DMS114 treated with DMSO at 0.1 percent for 48 hours (cell line): ENCODE results near the gene AGTR1.
"Not testable (repeated sequence)": the region's sequence is repeated elsewhere in the genome, so short reads cannot be mapped to it uniquely, and the experiment has no call there.

Experiments
- DNase-seq: peaks from one replicate; lab custom pipeline; 2025; ENCODE audit not compliant: unreplicated experiment; lab: John Stamatoyannopoulos, UW

AGTR1 gene

DNA sequence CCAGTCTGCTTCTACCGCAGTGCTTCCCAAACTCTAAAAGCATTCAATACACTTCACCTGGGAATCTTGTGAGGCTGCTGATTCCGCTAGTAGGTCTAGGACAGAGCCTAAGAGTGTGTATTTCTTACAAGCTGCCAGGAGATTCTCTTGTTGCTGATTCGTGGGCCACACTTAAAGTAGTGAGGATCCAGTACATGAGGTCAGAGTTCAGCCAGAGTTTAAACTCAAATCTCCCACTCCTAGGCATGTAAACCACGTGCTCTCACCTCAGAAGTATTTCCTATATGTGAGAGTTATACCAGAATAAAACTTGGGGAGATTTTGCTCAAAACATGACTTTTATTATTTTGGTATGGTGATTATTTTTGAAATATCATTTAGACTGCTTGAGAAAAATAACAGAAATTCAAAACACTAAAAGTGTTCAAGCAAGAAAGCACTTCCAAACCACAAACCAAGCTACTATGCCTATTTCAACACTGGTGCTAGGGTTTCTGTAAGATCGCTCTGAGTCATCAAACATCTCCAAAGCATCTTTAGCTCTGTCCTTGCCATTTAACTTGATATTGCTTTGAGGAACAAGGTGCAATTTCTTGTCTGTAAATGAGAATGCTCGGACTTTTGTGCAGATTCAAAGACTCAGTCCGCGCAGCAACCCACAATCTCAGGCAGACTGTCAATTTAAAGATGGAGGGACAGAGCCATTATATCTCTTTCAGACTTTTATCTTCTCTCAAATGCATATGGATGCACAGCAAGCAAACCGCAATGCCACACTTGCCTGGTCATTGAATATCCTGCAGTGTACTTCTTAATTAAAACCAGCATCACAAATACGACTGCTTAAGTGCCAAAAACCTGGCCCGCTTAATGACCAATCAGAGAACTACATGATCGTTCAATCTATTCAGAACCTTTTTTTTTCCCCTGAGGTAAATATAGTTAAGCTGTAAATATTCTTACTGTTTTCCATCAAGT, 59.8 kb downstream of the AGTR1 start:
- no peak for DNase-seq

DNA sequence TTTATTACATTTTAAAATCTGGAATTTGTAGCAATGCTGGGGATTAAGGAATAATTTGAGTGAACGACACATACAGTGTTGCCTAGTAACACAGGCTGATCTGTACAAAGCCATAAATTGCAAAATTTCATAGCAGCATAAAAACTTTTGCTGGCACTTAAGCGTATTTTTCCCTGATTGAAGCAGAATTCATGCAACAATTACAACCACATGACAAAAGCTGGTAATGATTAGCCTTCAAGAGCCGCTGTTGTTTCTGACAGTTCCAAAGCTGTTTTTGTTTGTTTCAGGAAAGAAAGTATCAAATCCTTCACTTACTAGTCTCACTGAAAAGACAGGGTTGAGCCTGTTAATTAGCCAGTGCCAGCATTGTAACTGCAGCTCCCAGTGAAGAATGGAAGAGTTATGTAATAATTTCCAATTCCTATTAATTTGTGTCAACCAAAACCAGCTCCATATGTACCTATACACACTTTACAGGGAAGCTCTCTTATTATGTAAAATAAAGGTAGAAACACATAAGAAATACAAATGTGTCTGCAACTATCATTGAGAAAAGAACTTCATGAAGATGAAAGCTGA, 60.7 kb downstream of the AGTR1 start:
- DNase-seq, result no peak

DNA sequence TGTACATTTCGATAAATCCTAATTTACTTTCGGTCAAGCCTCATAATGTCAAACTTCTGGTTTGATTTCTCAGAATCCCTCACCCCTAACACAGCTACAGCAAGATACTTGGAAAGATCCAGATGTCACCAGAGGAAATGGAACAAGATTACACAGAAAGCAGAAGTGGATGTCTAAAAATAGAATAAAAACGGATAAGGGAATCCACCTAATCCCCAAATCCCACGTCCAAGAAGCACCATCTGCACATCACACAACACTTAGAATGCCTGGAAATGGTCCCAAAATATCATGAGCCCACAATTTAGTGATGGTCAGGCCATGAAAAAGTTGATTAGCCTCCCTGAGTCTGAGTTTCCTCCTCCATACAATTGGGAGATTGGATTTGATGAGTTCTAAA, 61.7 kb downstream of the AGTR1 start:
- DNase-seq, result no peak

DNA sequence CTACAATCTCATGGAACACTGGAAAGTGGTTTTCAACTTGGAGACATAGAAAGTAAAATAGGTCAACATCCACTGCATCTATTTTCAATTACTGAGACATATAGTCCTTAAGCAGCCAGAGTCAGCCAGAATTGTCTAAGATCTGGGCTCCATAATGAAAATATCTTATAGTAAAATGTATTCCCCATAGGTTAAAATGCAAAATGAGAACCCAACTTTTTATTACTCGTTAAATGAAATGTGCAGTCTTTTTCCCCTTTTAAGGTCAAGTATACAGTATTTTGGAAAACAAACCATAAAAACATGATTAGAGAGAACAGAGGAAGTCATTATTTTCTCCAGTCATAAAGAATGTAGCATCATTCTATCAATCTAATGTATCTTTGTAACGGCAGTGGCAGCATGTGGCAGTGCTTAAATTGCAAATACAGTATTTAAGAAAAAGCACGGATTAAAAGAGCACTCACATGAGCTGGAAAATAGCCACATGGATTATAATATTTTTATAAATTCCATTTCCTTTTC, 65.5 kb downstream of the AGTR1 start:
- DNase-seq, result no peak

DNA sequence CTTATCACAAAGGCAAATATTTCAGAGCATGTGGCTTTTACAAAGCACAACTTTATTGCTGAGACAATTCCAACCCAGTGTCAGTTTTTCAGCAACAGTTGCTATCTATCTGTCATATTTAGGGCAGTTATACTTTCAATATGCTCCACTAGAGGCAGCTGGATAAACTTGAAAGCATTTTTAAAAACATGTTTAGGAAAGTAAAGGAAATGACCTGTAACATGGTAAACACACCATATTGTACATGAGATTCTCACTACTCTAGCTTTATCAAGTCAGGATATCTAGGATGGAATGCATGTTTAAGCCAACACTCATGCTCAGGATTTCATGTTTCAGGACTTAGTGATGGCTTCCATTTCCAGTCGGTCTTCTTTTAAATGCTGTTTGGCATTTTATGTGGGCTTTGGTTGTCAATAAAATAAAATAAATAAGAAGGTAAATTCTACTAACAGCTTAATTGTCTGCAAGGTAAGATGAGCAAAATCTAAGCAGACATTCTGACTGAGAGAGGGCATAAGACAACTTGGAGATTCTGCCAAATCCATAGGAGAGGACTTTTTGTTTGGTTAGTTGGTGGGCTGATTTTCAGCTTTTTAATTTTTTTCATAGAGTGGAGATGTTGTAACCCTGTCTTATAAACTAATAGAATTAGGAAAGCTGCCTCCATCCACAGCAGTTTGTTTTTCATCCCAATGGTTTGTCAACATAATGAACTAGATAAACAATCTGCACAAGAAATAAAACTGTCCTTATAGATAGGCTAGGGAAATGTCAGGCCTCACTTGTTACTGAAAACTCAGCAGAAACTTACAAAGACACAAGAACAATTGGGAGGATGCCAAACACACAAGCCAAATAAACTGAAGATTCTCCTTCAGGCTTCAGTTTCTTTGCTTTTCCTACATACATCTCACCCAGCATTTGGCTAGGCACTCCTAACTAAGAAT, 66.6 kb downstream of the AGTR1 start:
- DNase-seq, result no peak

DNA sequence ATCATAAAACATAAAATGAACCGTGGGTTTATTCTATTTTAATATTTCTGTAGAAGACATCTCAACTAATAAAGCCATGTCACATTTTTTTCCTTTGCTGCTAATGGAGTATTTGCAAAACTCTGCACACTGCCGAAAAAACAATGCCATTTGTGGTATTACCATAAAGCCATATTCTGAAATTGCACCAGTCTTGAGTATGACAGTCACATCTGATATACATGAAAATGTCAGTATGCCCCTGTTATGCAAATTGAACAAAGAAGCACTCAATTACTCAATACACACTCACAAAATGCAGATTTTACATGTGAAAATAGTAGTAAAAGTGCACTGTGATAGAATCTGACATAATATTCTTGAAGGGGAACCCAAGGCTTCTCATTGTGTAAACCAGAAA, 74.7 kb downstream of the AGTR1 start:
- no peak for DNase-seq

DNA sequence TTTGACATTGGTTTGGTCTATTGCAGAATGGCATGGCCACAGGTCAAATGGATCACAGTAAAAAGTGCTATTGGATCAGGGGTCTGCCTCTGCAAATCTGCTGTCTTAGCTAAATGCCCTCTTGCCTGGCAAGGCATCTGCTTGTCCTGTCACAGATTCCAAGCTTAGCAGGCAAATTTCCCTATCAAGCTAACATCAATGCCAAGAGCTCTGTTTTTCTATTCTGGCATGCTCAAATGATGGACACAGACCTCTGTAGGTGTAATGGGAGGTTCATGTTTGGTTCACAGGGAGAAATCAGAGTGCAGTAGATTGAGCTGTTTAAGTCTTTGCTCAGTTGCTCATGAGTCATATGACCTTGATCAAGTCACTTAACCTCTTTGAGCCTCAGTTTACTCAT, 75.1 kb downstream of the AGTR1 start:
- DNase-seq, result no peak

DNA sequence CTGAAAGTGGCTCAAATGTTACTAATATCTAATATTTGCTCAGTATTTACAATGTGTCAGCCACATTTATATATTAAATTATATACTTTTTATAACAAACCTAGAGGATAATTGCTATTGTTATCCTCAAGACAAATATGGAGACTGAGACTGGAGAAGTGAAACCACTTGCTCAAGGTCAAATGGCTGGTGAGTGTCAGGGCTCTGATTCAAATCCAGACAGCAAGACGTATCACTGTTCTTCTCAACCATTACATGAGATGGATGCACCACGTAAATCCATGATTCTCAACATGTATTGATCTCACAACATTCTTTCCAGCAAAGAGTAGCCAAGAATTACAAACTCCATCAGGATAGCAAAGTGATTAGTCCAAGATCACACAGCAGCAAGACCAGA, 76.1 kb downstream of the AGTR1 start:
- DNase-seq, result no peak

DNA sequence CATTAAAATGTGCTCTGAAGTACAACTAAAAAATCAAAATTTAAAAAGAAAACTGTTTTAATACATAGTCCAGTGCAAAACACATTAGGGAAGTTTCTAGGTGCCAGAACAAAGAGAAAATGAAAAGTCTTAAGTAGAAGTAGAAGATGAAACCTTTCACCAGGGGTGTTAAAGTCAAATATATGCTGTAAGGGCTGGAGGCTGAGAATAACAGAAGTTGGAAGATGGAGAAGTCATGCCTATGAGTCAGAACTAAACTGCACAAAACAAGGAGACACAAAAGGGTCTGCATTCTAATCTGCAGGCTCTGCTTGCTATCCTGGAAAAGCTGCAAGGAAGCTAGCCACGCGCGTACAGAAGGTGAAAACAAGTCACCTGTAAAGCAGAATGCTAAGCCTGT, 81.2 kb downstream of the AGTR1 start:
- DNase-seq, result no peak

DNA sequence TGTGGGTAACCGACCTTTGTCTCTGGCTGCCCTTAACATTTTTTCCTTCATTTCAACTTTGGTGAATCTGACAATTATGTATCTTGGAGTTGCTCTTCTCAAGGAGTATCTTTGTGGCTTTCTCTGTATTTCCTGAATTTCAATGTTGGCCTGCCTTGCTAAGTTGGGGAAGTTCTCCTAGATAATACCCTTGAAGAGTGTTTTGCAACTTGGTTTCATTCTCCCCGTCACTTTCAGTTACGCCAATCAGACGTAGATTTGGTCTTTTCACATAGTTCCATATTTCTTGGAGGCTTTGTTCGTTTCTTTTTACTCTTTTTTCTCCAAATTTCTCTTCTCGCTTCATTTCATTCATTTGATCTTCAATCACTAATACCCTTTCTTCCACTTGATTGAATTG, 87.3 kb downstream of the AGTR1 start:
- not testable (repeated sequence) for DNase-seq

DNA sequence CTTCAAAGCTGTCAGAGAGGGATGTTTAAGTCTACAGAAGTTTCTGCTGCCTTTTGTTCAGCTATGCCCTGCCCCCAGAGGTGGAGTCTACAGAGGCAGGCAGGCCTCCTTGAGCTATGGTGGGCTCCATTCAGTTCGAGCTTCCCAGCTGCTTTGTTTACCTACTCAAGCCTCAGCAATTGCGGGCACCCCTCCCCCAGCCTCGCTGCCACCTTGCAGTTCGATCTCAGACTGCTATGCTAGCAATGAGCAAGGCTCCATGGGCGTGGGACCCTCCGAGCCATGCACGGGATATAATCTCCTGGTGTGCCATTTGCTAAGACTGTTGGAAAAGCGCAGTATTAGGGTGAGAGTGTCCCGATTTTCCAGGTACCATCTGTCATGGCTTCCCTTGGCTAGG, 88.5 kb downstream of the AGTR1 start:
- DNase-seq, result not testable (repeated sequence)

DNA sequence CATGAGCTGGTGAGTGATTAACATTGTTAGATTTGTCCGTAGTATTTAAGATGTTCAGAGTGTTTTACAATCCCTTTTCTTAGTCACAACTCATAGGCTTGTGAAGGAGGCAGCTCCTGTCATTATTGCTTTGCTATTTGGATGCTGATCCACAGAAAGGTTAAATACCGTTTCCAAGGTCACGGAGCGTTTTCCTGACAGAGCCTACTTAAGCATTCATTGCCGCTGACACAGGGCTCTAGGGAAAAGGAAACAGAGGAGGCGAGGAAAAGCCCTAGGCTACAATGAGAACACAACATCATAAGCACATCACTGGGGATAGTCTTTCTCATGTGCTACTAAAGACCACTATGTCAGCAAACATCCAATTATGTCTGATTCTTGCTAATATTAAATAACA, 91.4 kb downstream of the AGTR1 start:
- no peak for DNase-seq

DNA sequence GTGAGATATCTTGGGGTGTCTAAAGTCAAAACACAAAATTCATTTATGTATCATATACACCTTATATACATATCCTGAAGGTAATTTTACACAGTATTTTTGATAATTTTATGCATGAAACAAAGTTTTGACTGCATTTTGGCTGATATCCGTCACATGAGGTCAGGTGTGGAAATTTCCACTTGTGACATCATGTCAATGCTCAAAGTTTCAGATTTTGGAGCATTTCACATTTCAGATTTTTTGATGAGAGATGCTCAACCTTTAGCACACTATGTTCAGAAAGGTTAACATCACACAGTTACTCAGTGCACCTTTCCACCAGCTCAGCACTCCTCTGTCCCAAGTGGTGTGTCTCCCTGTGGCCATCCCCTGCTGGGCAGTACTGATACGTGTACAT, 92.2 kb downstream of the AGTR1 start:
- DNase-seq, result no peak

DNA sequence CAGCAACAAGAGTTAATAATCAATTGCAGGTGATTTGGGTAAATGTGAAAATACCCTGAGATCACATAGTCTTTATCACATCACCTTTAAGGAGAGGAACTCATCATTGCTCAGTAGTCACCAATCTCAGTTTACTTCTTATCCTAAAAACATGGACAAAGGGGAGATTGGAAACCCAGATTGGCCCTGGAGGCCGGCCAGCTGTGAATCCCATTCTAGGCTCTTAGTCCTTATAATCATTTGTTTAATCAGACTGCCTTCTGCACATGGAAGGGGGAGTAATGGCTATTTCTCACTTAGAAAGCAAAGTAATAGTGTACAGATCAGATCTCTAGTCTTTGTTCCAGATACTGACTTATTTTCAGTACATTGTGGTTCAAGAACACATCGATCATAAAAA, 92.7 kb downstream of the AGTR1 start:
- DNase-seq, result no peak

DNA sequence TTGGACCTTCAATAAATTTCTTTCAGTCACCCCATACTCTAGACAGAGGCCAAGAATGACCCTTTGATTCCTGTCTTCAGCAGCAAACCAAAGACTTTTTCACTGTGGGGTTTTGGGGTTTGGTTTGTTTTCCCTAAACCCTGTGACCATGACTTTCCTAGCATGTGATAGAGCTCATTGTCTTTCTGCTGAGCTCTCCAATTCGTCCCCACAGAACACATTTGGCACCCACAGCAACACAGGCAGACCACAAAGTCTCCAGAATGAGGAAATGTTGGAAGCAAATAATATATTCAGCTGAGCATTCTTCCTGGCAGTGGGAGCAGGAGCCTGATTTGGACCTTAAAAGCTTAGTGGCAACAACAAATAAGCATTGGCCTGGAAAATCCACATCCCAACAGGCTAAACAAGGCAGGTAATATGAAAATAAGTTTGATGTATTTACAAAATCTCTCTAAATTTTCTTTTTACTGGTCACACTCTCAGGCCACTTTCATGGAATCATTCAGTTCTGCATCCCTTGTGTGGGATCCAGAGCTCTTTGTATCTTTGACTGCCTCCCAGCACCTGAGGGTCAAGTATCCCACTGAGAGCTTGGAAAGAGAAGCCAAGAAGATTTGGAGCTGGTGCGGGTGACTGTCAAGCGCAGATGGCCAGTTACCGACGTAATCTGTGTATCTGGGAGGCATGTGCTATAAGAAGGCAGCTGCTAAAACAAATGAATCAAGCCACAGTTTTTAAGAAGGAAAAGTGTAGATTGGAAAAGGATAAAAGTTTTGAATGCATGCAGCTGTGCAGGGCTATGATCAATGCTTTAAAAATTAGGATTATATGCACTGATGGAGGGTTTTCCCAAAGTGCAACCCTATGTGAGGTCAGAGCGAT, 93.4 kb downstream of the AGTR1 start:
- DNase-seq, result no peak

DNA sequence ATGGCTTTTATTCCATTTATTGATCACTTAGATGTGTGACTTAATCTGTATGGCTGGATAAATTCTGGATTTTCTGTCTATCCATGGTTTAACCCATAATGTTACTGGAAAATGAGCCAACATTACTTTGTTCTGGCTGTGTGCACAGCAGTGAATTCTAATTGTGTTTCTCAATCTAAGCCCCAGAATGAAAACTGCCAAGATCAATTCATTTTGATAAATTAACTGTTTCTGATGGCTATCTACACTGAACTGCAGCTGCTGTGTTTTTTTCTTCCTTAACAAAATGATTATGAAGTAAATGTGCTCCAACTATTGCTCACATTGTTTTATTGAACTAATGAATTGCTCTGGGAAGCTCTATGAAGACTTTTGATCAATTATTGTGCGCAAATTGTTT, 94.2 kb downstream of the AGTR1 start:
- no peak for DNase-seq

DNA sequence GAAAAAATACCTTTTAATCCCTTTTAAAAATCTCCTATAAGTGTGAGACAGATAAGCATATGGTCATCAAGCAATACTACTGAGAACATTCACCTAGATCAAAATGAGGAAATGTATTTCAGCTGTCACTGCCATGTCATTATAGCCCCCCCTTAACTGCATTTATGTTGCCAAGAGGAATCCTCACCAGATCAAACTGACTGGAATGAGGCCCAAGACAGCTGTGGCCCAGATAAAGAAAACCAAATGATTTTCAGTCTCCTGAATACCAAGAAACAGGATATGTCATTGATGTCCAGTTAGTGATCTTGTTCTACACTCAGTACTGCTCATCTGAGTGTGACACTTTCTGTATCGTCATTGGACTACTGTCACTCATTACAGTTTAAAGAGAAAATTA, 94.8 kb downstream of the AGTR1 start:
- DNase-seq, result no peak
